Ectodermal cell (in vitro differentiated cells): ENCODE measurements around the gene ZG16B. TPM values are rescaled to one million over a fixed set of nuclear protein-coding genes. Genes with fewer than 3 reads are reported as not detected.

Source experiments
- H3K27ac ChIP-seq: 2 replicates; pipeline ENCODE4 v1.7.0; 2013; ENCODE audit warnings: mild to moderate bottlenecking, low read depth, low read length; ENCODE audit not compliant: insufficient read depth, poor library complexity, severe bottlenecking
- H3K27me3 ChIP-seq: 2 replicates; pipeline ENCODE4 v1.7.0; 2013; ENCODE audit warnings: mild to moderate bottlenecking, low read length; ENCODE audit not compliant: insufficient read depth, control insufficient read depth, poor library complexity, severe bottlenecking
- H3K36me3 ChIP-seq: one replicate; pipeline ENCODE4 v1.7.0; 2013; ENCODE audit warnings: low read length; ENCODE audit not compliant: control insufficient read depth, insufficient read depth
- H3K4me1 ChIP-seq: one replicate; pipeline ENCODE4 v1.7.0; 2013; ENCODE audit warnings: low read length; ENCODE audit not compliant: control insufficient read depth, insufficient read depth
- H3K4me3 ChIP-seq: 2 replicates; pipeline ENCODE4 v1.7.0; 2013; ENCODE audit warnings: low read depth, low read length, control low read depth; ENCODE audit not compliant: insufficient read depth
- H3K9me3 ChIP-seq: 2 replicates; pipeline ENCODE4 v1.7.0; 2013; ENCODE audit warnings: mild to moderate bottlenecking, low read length, moderate library complexity; ENCODE audit not compliant: control insufficient read depth
- WGBS, 2 experiments: methylation state at CpG; one replicate each; pipeline ENCODE4 v1.1.7; 2013; ENCODE audit warnings: missing lambda C conversion rate in 2 of 2; 5-methylcytosine and 5-hydroxymethylcytosine counted together
- polyA plus RNA-seq, 4 experiments: library from polyadenylated mRNA; stranded (reverse); fragments of 50-300 nt; gene quantifications; one replicate each; pipeline ENCODE4 v1.2.3, GENCODE V29; 2013

Gene ZG16B
- polyA plus RNA-seq (2013, experiment 1 of 4) = not detected
- not detected for polyA plus RNA-seq (2013, experiment 2 of 4)
- not detected for polyA plus RNA-seq (2013, experiment 3 of 4)
- polyA plus RNA-seq (2013, experiment 4 of 4) = not detected

- Histone ChIP-seq H3K4me3 (no peak within 1 kb of the TSS), H3K4me1 (no peaks in the 10 kb centered on the region), H3K27me3 (no peaks in the 10 kb centered on the region), H3K27ac (no peak within 1 kb of the TSS), H3K36me3 (no peaks in the 10 kb centered on the region), H3K9me3 (no peaks in the 10 kb centered on the region)
- 86 to 87% methylated on average over 32 of the region's 32 CpGs for WGBS, 2 experiments
Observed at GRCh38 chr16:2829501-2830354, at the start of gene ZG16B. Gene ZG16B (plus strand): TSS chr16:2830303. CDS start chr16:2830442, 139 bp downstream.

GRCh38 chr16:2782583-2783351 lies 47.3 kb upstream of the ZG16B start:
- Histone ChIP-seq H3K27ac (no peak overlapping the region), H3K27me3 (peaks cover 27% of the 10 kb centered on the region), H3K4me3 (no peak overlapping the region), H3K9me3 (no peaks in the 10 kb centered on the region), H3K36me3 (no peaks in the 10 kb centered on the region), H3K4me1 (no peaks in the 10 kb centered on the region)
- WGBS, 2 experiments = 91 to 92% methylated on average over 20 of the region's 20 CpGs

GRCh38 chr16:2783581-2784357 lies 46.3 kb upstream of the ZG16B start:
- peaks cover 27% of the 10 kb centered on the region for H3K27me3 ChIP-seq
- no peaks in the 10 kb centered on the region for H3K9me3 ChIP-seq
- no peaks in the 10 kb centered on the region for H3K36me3 ChIP-seq
- H3K4me1 ChIP-seq = no peaks in the 10 kb centered on the region
- WGBS, 2 experiments = 93% methylated on average over 15 of the region's 15 CpGs
- H3K4me3 ChIP-seq = no peak overlapping the region
- no peak overlapping the region for H3K27ac ChIP-seq

- H3K27me3 ChIP-seq = peaks cover 27% of the 10 kb centered on the region
- H3K4me1 ChIP-seq = no peaks in the 10 kb centered on the region
- no peak overlapping the region for H3K4me3 ChIP-seq
- 88% methylated on average over 15 of the region's 15 CpGs for WGBS, 2 experiments
- H3K9me3 ChIP-seq = no peaks in the 10 kb centered on the region
- H3K36me3 ChIP-seq = no peaks in the 10 kb centered on the region
- no peak overlapping the region for H3K27ac ChIP-seq
Observed at GRCh38 chr16:2784358-2785100, 45.6 kb upstream of the ZG16B start.

- no peak overlapping the region for H3K4me3 ChIP-seq
- WGBS, 2 experiments = 75 to 76% methylated on average over 79 of the region's 79 CpGs
- peaks cover 27% of the 10 kb centered on the region for H3K27me3 ChIP-seq
- H3K4me1 ChIP-seq = no peaks in the 10 kb centered on the region
- H3K9me3 ChIP-seq = no peaks in the 10 kb centered on the region
- no peak overlapping the region for H3K27ac ChIP-seq
- H3K36me3 ChIP-seq = no peaks in the 10 kb centered on the region
Observed at GRCh38 chr16:2785101-2785991, 44.8 kb upstream of the ZG16B start.

- Histone ChIP-seq H3K9me3 (no peaks in the 10 kb centered on the region), H3K27ac (no peak overlapping the region), H3K36me3 (no peaks in the 10 kb centered on the region), H3K27me3 (peaks cover 27% of the 10 kb centered on the region), H3K4me1 (no peaks in the 10 kb centered on the region), H3K4me3 (no peak overlapping the region)
- WGBS, 2 experiments = 87% methylated on average over 15 of the region's 15 CpGs
Observed at GRCh38 chr16:2786061-2786825, 43.9 kb upstream of the ZG16B start.

- H3K27me3 ChIP-seq = peaks cover 27% of the 10 kb centered on the region
- H3K36me3 ChIP-seq = no peaks in the 10 kb centered on the region
- WGBS, 2 experiments = 86 to 91% methylated on average over 3 of the region's 3 CpGs
- no peak overlapping the region for H3K4me3 ChIP-seq
- H3K9me3 ChIP-seq = no peaks in the 10 kb centered on the region
- H3K27ac ChIP-seq = no peak overlapping the region
- H3K4me1 ChIP-seq = no peaks in the 10 kb centered on the region
Observed at GRCh38 chr16:2786826-2787151, 43.3 kb upstream of the ZG16B start.

- H3K27ac ChIP-seq = no peak within 1 kb of the TSS
- WGBS, 2 experiments = 52 to 53% methylated on average over 9 to 10 of the region's 10 CpGs
Observed at GRCh38 chr16:2787406-2787805, 42.7 kb upstream of the ZG16B start, which contains the start of gene PRSS33. Gene PRSS33 (minus strand): TSS chr16:2787560. CDS start chr16:2786547, 1,013 bp downstream.

More at GRCh38 chr16:2787406-2787805, 42.7 kb upstream of the ZG16B start, which contains the start of gene PRSS33:
- no peaks in the 10 kb centered on the region for H3K9me3 ChIP-seq
- no peaks in the 10 kb centered on the region for H3K4me1 ChIP-seq
- H3K36me3 ChIP-seq = no peaks in the 10 kb centered on the region
- H3K4me3 ChIP-seq = no peak within 1 kb of the TSS
- H3K27me3 ChIP-seq = peaks cover 27% of the 10 kb centered on the region
